ENCODE measurements around the gene CIRBP. TPM values are rescaled to one million over a fixed set of nuclear protein-coding genes. Genes with fewer than 3 reads are reported as not detected.

CIRBP gene
- total RNA-seq, 1 donor from 2014 or later = 462 TPM

GRCh38 chr19:1261538-1261797, 7.7 kb upstream of the CIRBP start:
- Mint-ChIP-seq H3K27me3 (no peaks in the 10 kb centered on the region), H3K4me1 (ENCODE audit: low read depth) (peaks cover 45% of the 10 kb centered on the region), H3K36me3 (ENCODE audit: insufficient read depth) (peaks cover 5% of the 10 kb centered on the region), H3K9me3 (ENCODE audit: low read depth) (no peaks in the 10 kb centered on the region), H3K4me3 (ENCODE audit: low read depth) (peak overlapping the region; percentile 78), H3K27ac (peak overlapping the region; percentile 76)
- TF ChIP-seq, protein P1, sequence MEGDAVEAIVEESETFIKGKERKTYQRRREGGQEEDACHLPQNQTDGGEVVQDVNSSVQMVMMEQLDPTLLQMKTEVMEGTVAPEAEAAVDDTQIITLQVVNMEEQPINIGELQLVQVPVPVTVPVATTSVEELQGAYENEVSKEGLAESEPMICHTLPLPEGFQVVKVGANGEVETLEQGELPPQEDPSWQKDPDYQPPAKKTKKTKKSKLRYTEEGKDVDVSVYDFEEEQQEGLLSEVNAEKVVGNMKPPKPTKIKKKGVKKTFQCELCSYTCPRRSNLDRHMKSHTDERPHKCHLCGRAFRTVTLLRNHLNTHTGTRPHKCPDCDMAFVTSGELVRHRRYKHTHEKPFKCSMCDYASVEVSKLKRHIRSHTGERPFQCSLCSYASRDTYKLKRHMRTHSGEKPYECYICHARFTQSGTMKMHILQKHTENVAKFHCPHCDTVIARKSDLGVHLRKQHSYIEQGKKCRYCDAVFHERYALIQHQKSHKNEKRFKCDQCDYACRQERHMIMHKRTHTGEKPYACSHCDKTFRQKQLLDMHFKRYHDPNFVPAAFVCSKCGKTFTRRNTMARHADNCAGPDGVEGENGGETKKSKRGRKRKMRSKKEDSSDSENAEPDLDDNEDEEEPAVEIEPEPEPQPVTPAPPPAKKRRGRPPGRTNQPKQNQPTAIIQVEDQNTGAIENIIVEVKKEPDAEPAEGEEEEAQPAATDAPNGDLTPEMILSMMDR (IDR thresholded peaks at IDR 0.05; ENCODE audit: unreplicated experiment) = peak; percentile 35
- no peak for DNase-seq (ENCODE audit: low spot score, unreplicated experiment)

DNA sequence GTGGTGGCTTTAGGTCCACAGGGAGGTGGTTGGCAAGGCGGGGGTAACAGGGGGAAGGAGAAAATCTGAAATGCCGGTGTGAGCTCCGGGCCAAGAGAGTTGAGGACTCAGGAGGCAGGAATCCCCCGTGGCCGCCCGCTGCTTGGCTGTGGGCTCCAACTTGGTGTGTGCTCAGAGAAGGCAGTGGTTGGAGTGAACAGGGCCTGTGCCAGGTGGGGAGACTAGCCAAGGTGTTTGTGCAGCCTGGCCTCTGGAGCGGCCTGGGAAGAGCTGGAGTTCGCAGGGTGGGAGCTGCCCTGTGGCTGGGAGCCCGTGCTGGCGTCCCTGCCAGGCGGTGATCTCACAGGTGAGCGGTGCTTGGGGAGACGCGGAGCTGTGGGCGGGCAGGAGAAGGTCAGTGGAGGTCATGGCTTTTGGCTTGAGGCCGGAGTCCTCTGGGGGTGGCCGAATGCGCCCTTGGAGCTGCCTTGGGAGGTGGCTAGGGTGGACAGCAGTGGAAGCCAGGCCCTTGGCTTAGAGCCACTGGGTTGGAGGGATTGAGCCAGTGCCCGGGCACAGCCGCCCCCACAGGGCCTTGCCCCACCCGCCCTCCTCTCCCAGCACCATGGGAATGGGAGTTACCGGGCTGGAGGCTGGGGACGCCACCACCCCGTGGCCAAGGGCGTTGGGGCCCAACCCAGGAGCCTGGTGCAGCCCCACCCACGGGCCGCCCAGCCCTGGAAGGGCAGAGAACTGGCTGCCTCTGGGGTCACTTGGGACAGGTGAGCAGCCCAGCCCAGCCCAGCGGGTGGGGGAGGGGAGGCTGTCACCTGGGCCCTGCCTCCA, 7.1 kb upstream of the CIRBP start:
- TF ChIP-seq, protein P1 (IDR thresholded peaks at IDR 0.05; ENCODE audit: unreplicated experiment) = no peak
- Mint-ChIP-seq H3K27ac (peak overlapping the region; percentile 88), H3K9me3 (ENCODE audit: low read depth) (no peaks in the 10 kb centered on the region), H3K4me3 (ENCODE audit: low read depth) (peak overlapping the region; percentile 78), H3K4me1 (ENCODE audit: low read depth) (peaks cover 45% of the 10 kb centered on the region), H3K36me3 (ENCODE audit: insufficient read depth) (peaks cover 5% of the 10 kb centered on the region), H3K27me3 (peaks cover under 1% of the 10 kb centered on the region)
- DNase-seq (ENCODE audit: low spot score, unreplicated experiment) = no peak

DNA sequence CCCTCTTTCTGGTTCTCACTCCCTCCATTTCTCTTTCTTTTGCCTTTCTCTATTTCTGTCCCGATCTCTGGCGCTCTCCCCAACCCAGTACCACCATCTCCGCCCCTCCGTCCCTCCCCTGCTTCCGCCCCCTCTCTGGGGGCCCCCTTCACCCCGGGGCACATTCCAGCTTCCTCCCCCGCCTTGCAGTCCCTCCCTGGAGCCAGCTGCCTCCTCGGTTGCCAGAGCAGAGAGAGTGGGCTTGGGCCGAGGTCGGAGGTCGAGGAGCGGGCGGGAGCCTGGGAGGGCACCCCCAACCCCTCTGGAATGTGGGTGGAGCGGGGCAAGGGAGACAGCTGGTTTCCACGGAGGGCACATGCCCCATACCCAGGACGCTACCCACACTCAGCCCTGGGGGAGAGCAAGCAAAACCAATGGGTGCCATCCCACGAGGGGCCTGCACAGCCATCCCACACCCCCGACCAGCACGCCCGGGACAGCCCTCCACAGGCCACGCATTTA, 6.5 kb upstream of the CIRBP start:
- peaks cover 5% of the 10 kb centered on the region for H3K27me3 Mint-ChIP-seq
- H3K36me3 Mint-ChIP-seq (ENCODE audit: insufficient read depth) = peaks cover 2% of the 10 kb centered on the region
- TF ChIP-seq, protein P1 (IDR thresholded peaks at IDR 0.05; ENCODE audit: unreplicated experiment) = no peak
- no peaks in the 10 kb centered on the region for H3K9me3 Mint-ChIP-seq (ENCODE audit: low read depth)
- no peak overlapping the region for H3K4me3 Mint-ChIP-seq (ENCODE audit: low read depth)
- peak overlapping the region; percentile 88 for H3K27ac Mint-ChIP-seq
- DNase-seq (ENCODE audit: low spot score, unreplicated experiment) = no peak
- peaks cover 44% of the 10 kb centered on the region for H3K4me1 Mint-ChIP-seq (ENCODE audit: low read depth)

- Mint-ChIP-seq H3K9me3 (ENCODE audit: low read depth) (no peaks in the 10 kb centered on the region), H3K27me3 (peaks cover 5% of the 10 kb centered on the region), H3K4me1 (ENCODE audit: low read depth) (peaks cover 42% of the 10 kb centered on the region), H3K4me3 (ENCODE audit: low read depth) (peak overlapping the region; percentile 24), H3K36me3 (ENCODE audit: insufficient read depth) (no peaks in the 10 kb centered on the region), H3K27ac (peak overlapping the region; percentile 84)
- TF ChIP-seq, protein P1 (IDR thresholded peaks at IDR 0.05; ENCODE audit: unreplicated experiment) = no peak
- no peak for DNase-seq (ENCODE audit: low spot score, unreplicated experiment)
Observed at GRCh38 chr19:1263188-1263587, 5.9 kb upstream of the CIRBP start.

- no peaks in the 10 kb centered on the region for H3K9me3 Mint-ChIP-seq (ENCODE audit: low read depth)
- H3K36me3 Mint-ChIP-seq (ENCODE audit: insufficient read depth) = peaks cover under 1% of the 10 kb centered on the region
- DNase-seq (ENCODE audit: low spot score, unreplicated experiment) = no peak
- TF ChIP-seq, protein P1 (IDR thresholded peaks at IDR 0.05; ENCODE audit: unreplicated experiment) = no peak
- H3K27ac Mint-ChIP-seq = peak overlapping the region; percentile 91
- H3K27me3 Mint-ChIP-seq = peaks cover 9% of the 10 kb centered on the region
- peak overlapping the region; percentile 61 for H3K4me3 Mint-ChIP-seq (ENCODE audit: low read depth)
- H3K4me1 Mint-ChIP-seq (ENCODE audit: low read depth) = peaks cover 38% of the 10 kb centered on the region
Observed at GRCh38 chr19:1264801-1265614, 4.1 kb upstream of the CIRBP start.

Measured in progenitor cell of endocrine pancreas (in vitro differentiated cells).